Omental fat pad (tissue), 4 donors: ENCODE measurements around the gene MYO16. TPM values are rescaled to one million over a fixed set of nuclear protein-coding genes. Genes with fewer than 3 reads are reported as not detected.

Experiments
- ATAC-seq: fragments of 150-250 bp; one replicate; pipeline ENCODE4 v1.9.1; 2016; ENCODE audit warnings: mild to moderate bottlenecking, moderate library complexity; ENCODE audit not compliant: low FRiP score
- DNase-seq: peaks from one replicate; pipeline ENCODE4 v3.0.0-alpha.2; 2019; ENCODE audit warnings: low spot score
- CTCF ChIP-seq, 3 donors: fragments of 450-650 bp; IDR thresholded peaks; one replicate each; pipeline ENCODE4 v1.5.1; 2016 to 2017; ENCODE audit warnings: antibody characterized with exemption in 3 of 3, mild to moderate bottlenecking in 3 of 3, moderate library complexity in 2 of 3
- total RNA-seq, 4 donors: library from RNA; depleted of rRNA; stranded (reverse); fragments of >200 nt; gene quantifications; one replicate each; pipeline ENCODE4 v1.1.0, GENCODE V29; 2016

MYO16 gene
- total RNA-seq, 4 donors from 2014 or later, result 0.48 to 1.9 (median 0.93) TPM; not detected in 1

GRCh38 chr13:108725471-108725870, 96.1 kb downstream of the MYO16 start:
- no peak for DNase-seq
- ATAC-seq, result no peak
- TF ChIP-seq CTCF (IDR thresholded peaks at IDR 0.05), result no peak

- TF ChIP-seq CTCF (IDR thresholded peaks at IDR 0.05), result no peak
- DNase-seq, result no peak
Observed at GRCh38 chr13:108728370-108728769, 99.0 kb downstream of the MYO16 start.

DNA sequence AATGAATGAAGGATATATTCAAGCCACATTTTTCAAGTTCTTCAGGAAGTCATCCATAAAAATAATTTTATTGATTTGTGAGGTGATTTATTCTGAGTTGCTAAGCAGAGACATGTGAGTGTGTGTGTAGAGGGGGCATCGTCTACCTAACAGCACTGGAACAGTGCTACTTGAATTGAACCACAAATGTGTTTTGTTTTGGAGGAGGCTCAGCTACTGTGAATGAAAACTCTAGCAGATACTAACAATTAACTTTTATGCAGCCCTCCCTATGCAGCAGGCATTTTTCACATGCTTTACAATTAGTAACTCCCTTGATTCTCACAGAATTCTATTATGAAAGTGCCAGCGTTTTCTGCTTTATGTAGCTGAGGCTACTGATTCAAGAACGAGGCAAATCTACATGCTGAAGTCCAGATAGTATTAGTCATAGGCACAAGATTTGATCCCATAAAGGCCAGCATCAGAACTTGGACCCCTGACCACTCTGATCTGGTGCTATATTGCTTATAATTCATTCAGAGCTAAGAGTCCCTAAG, 103.7 kb downstream of the MYO16 start:
- no peak for ATAC-seq
- TF ChIP-seq CTCF (IDR thresholded peaks at IDR 0.05), result no peak
- no peak for DNase-seq

More at GRCh38 chr13:108728370-108728769, 99.0 kb downstream of the MYO16 start:
- ATAC-seq, result no peak

- TF ChIP-seq CTCF (IDR thresholded peaks at IDR 0.05), result no peak
- ATAC-seq (no peak), DNase-seq (no peak)
Observed at GRCh38 chr13:108734676-108735075, 105.3 kb downstream of the MYO16 start.

DNA sequence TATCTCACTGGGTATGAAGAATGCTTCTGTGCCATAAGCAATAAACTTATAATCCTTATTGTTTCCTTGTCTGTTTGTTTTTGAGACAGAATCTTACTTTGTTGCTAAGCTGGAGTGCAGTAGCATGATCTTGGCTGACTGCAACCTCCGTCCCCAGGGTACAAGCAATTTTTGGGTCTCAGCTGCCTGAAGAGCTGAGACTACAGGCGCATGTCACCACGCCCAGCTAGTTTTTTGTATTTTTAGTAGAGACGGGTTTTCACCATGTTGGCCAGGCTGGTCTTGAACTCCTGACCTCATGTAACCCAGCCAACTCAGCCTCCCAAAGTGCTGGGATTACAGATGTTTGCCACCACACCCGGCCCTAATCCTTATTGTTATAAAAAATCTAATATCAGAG, 112.5 kb downstream of the MYO16 start:
- TF ChIP-seq CTCF (IDR thresholded peaks at IDR 0.05), result no peak
- ATAC-seq (no peak), DNase-seq (no peak)

- TF ChIP-seq CTCF (IDR thresholded peaks at IDR 0.05), result no peak
- DNase-seq (no peak), ATAC-seq (no peak)
Observed at GRCh38 chr13:108742701-108743451, 113.5 kb downstream of the MYO16 start.

DNA sequence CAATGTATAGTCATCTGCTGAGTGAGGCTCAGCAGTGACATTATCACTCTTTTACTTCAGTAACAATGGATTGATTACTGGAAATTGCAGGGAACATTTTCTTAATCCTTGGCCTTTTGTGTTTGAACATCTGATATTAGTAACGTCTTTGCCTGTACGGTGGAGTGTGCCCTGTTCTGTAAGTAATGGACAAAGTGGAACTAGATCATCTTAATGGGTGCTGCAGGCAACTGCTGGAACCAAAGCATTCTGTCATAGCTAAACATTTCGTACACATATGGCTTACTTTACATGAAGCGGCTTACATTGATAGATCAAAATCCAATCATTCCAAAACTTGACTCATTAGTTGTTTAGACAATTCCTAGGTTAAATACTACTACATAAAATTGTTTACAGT, 114.1 kb downstream of the MYO16 start:
- DNase-seq (no peak), ATAC-seq (no peak)
- TF ChIP-seq CTCF (IDR thresholded peaks at IDR 0.05), result no peak
